ENCODE data around the gene PATJ.
"Not testable (repeated sequence)": the region's sequence is repeated elsewhere in the genome, so short reads cannot be mapped to it uniquely, and the experiment has no call there.

The PATJ gene

GRCh38 chr1:62109124-62109523, 366.8 kb downstream of the PATJ start:
- no peak for DNase-seq

GRCh38 chr1:62110198-62110817, 368.0 kb downstream of the PATJ start:
- DNase-seq, result no peak

GRCh38 chr1:62111084-62111483, 368.8 kb downstream of the PATJ start:
- DNase-seq, result peak; percentile 4

GRCh38 chr1:62113507-62113906, 371.2 kb downstream of the PATJ start:
- no peak for DNase-seq

- DNase-seq, result no peak
Measured at GRCh38 chr1:62117018-62117750, 374.9 kb downstream of the PATJ start.

GRCh38 chr1:62126579-62127290, 384.5 kb downstream of the PATJ start:
- no peak for DNase-seq

GRCh38 chr1:62128745-62129144, 386.5 kb downstream of the PATJ start:
- DNase-seq, result peak; percentile 10

- DNase-seq, result peak; percentile 62
Measured at GRCh38 chr1:62131093-62131725, 388.9 kb downstream of the PATJ start.

- no peak for DNase-seq
Measured at GRCh38 chr1:62138029-62138428, 395.7 kb downstream of the PATJ start.

- DNase-seq, result no peak
Measured at GRCh38 chr1:62139410-62139809, 397.1 kb downstream of the PATJ start.

GRCh38 chr1:62140666-62141065, 398.4 kb downstream of the PATJ start:
- DNase-seq, result no peak

GRCh38 chr1:62142496-62142895, 400.2 kb downstream of the PATJ start:
- DNase-seq, result no peak

- DNase-seq, result peak; percentile 75
Measured at GRCh38 chr1:62144238-62144831, 402.1 kb downstream of the PATJ start.

- DNase-seq, result no peak
Measured at GRCh38 chr1:62159940-62160348, 417.7 kb downstream of the PATJ start.

- no peak for DNase-seq
Measured at GRCh38 chr1:62161711-62162110, 419.4 kb downstream of the PATJ start.

GRCh38 chr1:62170380-62170779, 428.1 kb downstream of the PATJ start:
- not testable (repeated sequence) for DNase-seq

- peak; percentile 71 for DNase-seq
Measured at GRCh38 chr1:62175568-62176179, 433.4 kb downstream of the PATJ start.

GRCh38 chr1:62176597-62177312, 434.5 kb downstream of the PATJ start:
- DNase-seq, result no peak

- DNase-seq, result no peak
Measured at GRCh38 chr1:62177621-62178020, 435.3 kb downstream of the PATJ start.

GRCh38 chr1:62178372-62178771, 436.1 kb downstream of the PATJ start:
- no peak for DNase-seq

- not testable (repeated sequence) for DNase-seq
Measured at GRCh38 chr1:62180054-62180453, 437.8 kb downstream of the PATJ start.

GRCh38 chr1:62180639-62181038, 438.4 kb downstream of the PATJ start:
- DNase-seq, result no peak

All from OCI-M1 (cell line).